SK-N-SH treated with all-trans-retinoic acid at 6 μM for 48 hours (cell line): ENCODE results near the gene EHD4.

Experiments
- ARNTL ChIP-seq: fragments of 450-650 bp; formaldehyde crosslinking; IDR thresholded peaks from 2 replicates; pipeline ENCODE4 v1.5.0; 2020; ENCODE audit warnings: low read depth, mild to moderate bottlenecking, moderate library complexity, borderline replicate concordance
- BACH2 ChIP-seq: fragments of 250-450 bp; sonication (Bioruptor Pico); IDR thresholded peaks from 2 replicates; pipeline ENCODE4 v1.9.0; 2021; ENCODE audit warnings: mild to moderate bottlenecking, borderline replicate concordance
- CREB5 ChIP-seq: fragments of 250-450 bp; sonication (Bioruptor Pico); IDR thresholded peaks from 2 replicates; pipeline ENCODE4 v1.5.1; 2020; ENCODE audit warnings: low read depth, mild to moderate bottlenecking, moderate library complexity
- CSDC2 ChIP-seq: fragments of 250-450 bp; sonication (Bioruptor Pico); IDR thresholded peaks from 2 replicates; pipeline ENCODE4 v1.5.0; 2020; ENCODE audit warnings: mild to moderate bottlenecking, moderate library complexity
- CSRNP3 ChIP-seq: fragments of 250-450 bp; sonication (Bioruptor Pico); IDR thresholded peaks from 2 replicates; pipeline ENCODE4 v1.5.1; 2021; ENCODE audit warnings: mild to moderate bottlenecking, moderate library complexity
- OSR1 ChIP-seq: fragments of 250-450 bp; sonication (Bioruptor Pico); IDR thresholded peaks from 2 replicates; pipeline ENCODE4 v1.8.0; 2022; ENCODE audit warnings: moderate library complexity, mild to moderate bottlenecking, inconsistent platforms
- PATZ1 ChIP-seq: fragments of 250-450 bp; sonication (Bioruptor Pico); IDR thresholded peaks from 2 replicates; pipeline ENCODE4 v1.8.0; 2020; ENCODE audit warnings: mild to moderate bottlenecking, moderate library complexity, borderline replicate concordance
- PPARA ChIP-seq: fragments of 250-450 bp; sonication (Bioruptor Pico); IDR thresholded peaks from 2 replicates; pipeline ENCODE4 v1.5.0; 2020; ENCODE audit warnings: mild to moderate bottlenecking, borderline replicate concordance
- RARB ChIP-seq: fragments of 250-450 bp; sonication (Bioruptor Pico); IDR thresholded peaks from 2 replicates; pipeline ENCODE4 v1.8.0; 2021; ENCODE audit warnings: mild to moderate bottlenecking, moderate library complexity
- TCF4 ChIP-seq: fragments of 250-450 bp; sonication (Bioruptor Pico); IDR thresholded peaks from 2 replicates; pipeline ENCODE4 v1.8.0; 2021; ENCODE audit warnings: mild to moderate bottlenecking, moderate library complexity, borderline replicate concordance
- ZC3H10 ChIP-seq: fragments of 250-450 bp; sonication (Bioruptor Pico); IDR thresholded peaks from 2 replicates; pipeline ENCODE4 v1.5.1; 2021; ENCODE audit warnings: mild to moderate bottlenecking, moderate library complexity
- ZNF70 ChIP-seq: fragments of 450-650 bp; formaldehyde crosslinking; IDR thresholded peaks from 2 replicates; pipeline ENCODE4 v1.5.0; 2020; ENCODE audit warnings: mild to moderate bottlenecking, moderate library complexity

- TF ChIP-seq ZNF70 (no peak), CSDC2 (CRISPR knock-in tag) (no peak), RARB (no peak), CSRNP3 (CRISPR knock-in tag) (no peak), OSR1 (CRISPR knock-in tag) (no peak), PPARA (no peak), ZC3H10 (CRISPR knock-in tag) (no peak), PATZ1 (CRISPR knock-in tag) (no peak), CREB5 (CRISPR knock-in tag) (no peak), ARNTL (CRISPR knock-in tag) (no peak), TCF4 (CRISPR knock-in tag) (no peak), BACH2 (CRISPR knock-in tag) (no peak)
These were observed 115.6 kb downstream of the EHD4 start for GRCh38 chr15:41856716-41857115.
